IMR-90 (cell line): ENCODE data around the gene TIFAB. TPM values are rescaled to one million over a fixed set of nuclear protein-coding genes. Genes with fewer than 3 reads are reported as not detected.
A peak's percentile ranks its signal among the peaks of the same experiment; 100 is the strongest.

Source experiments
- ATAC-seq: fragments of 200-7000 bp; cut with Tn5 transposase; 2 replicates; pipeline ENCODE4 v1.9.1; 2020; ENCODE audit warnings: low read depth, mild to moderate bottlenecking, moderate library complexity
- BruUV-seq: library from RNA; stranded (reverse); fragments of 400-500 nt; replicated peaks from 2 replicates; lab custom pipeline; 2021; lab: Mats Ljungman, UMichigan
- CTCF ChIA-PET: fragments of 300-600 bp; formaldehyde crosslinking; extraction: SDS; loops from one replicate; lab custom pipeline; 2021; ENCODE audit warnings: antibody characterized with exemption; lab: Yijun Ruan, JAX
- POLR2A ChIA-PET: fragments of 300-600 bp; sonication (Branson Sonifier 250); formaldehyde crosslinking; loops from one replicate; lab custom pipeline; 2022; ENCODE audit warnings: antibody characterized with exemption; ENCODE audit not compliant: unreplicated experiment; lab: Charles Lee
- DNase-seq: peaks from one replicate; pipeline ENCODE4 v3.0.0; 2013
- H2AFZ ChIP-seq: replicated peaks from 2 replicates; pipeline ENCODE3; 2013; ENCODE audit warnings: low read length, mild to moderate bottlenecking; ENCODE audit not compliant: poor library complexity
- H2AK5ac ChIP-seq: 2 replicates; pipeline ENCODE4 v1.6.1; 2013; ENCODE audit warnings: low read depth, low read length, inconsistent platforms
- H2AK9ac ChIP-seq: replicated peaks from 2 replicates; pipeline ENCODE3; 2013; ENCODE audit warnings: mild to moderate bottlenecking, low read depth, low read length, moderate library complexity; ENCODE audit not compliant: poor library complexity
- H2BK120ac ChIP-seq: 2 replicates; pipeline ENCODE4 v1.6.1; 2013; ENCODE audit warnings: low read depth, low read length, inconsistent platforms
- H2BK15ac ChIP-seq: 3 replicates; pipeline ENCODE4 v1.6.1; 2013; ENCODE audit warnings: low read depth, low read length, inconsistent platforms
- H2BK20ac ChIP-seq: 2 replicates; pipeline ENCODE4 v1.6.1; 2013; ENCODE audit warnings: low read depth, mild to moderate bottlenecking, inconsistent platforms, low read length, moderate library complexity
- H2BK5ac ChIP-seq: 2 replicates; pipeline ENCODE4 v1.6.1; 2013; ENCODE audit warnings: mild to moderate bottlenecking, low read depth, low read length, inconsistent platforms; ENCODE audit not compliant: poor library complexity, severe bottlenecking
- H3K14ac ChIP-seq: replicated peaks from 2 replicates; pipeline ENCODE4 v1.6.1; 2013; ENCODE audit warnings: low read depth, low read length, inconsistent platforms
- H3K18ac ChIP-seq: 2 replicates; pipeline ENCODE4 v1.6.1; 2013; ENCODE audit warnings: low read depth, low read length, control low read depth
- H3K23ac ChIP-seq: 2 replicates; pipeline ENCODE4 v1.6.1; 2013; ENCODE audit warnings: low read depth, low read length, inconsistent platforms
- H3K27ac ChIP-seq: 2 replicates; pipeline ENCODE4 v1.5.1; 2013; ENCODE audit warnings: mild to moderate bottlenecking, control low read depth, low read length; ENCODE audit not compliant: insufficient read depth
- H3K27me3 ChIP-seq: 2 replicates; pipeline ENCODE4 v1.6.1; 2013; ENCODE audit warnings: low read length; ENCODE audit not compliant: control insufficient read depth, insufficient read depth
- H3K36me3 ChIP-seq: 2 replicates; pipeline ENCODE4 v1.6.1; 2013; ENCODE audit warnings: low read length, mixed read lengths; ENCODE audit not compliant: control insufficient read depth, insufficient read depth
- H3K4ac ChIP-seq: 2 replicates; pipeline ENCODE4 v1.6.1; 2013; ENCODE audit warnings: low read depth, low read length, inconsistent platforms
- H3K4me1 ChIP-seq: 2 replicates; pipeline ENCODE4 v1.6.1; 2013; ENCODE audit warnings: low read length, mixed read lengths; ENCODE audit not compliant: control insufficient read depth, insufficient read depth
- H3K4me2 ChIP-seq: 2 replicates; pipeline ENCODE4 v1.6.1; 2013; ENCODE audit warnings: low read depth, mild to moderate bottlenecking, control low read depth, low read length, moderate library complexity
- H3K4me3 ChIP-seq: 2 replicates; pipeline ENCODE4 v1.5.1; 2013; ENCODE audit warnings: low read depth, mild to moderate bottlenecking, control low read depth, low read length, moderate library complexity; ENCODE audit not compliant: insufficient read depth
- H3K56ac ChIP-seq: 2 replicates; pipeline ENCODE4 v1.6.1; 2013; ENCODE audit warnings: low read length, inconsistent platforms; ENCODE audit not compliant: insufficient read depth; ENCODE audit errors: extremely low read depth
- H3K79me1 ChIP-seq, 2 experiments: 2 replicates each; pipeline ENCODE4 v1.6.1; 2013; ENCODE audit warnings: low read length in 2 of 2, inconsistent platforms in 1 of 2, low read depth in 1 of 2
- H3K9ac ChIP-seq: 2 replicates; pipeline ENCODE4 v1.6.1; 2013; ENCODE audit warnings: low read depth, low read length, control low read depth
- H3K9me1 ChIP-seq: 2 replicates; pipeline ENCODE4 v1.6.1; 2013; ENCODE audit warnings: low read length, inconsistent platforms; ENCODE audit not compliant: insufficient read depth
- H3K9me3 ChIP-seq: 2 replicates; pipeline ENCODE4 v1.6.1; 2013; ENCODE audit warnings: low read length; ENCODE audit not compliant: control insufficient read depth, insufficient read depth
- H4K20me1 ChIP-seq: 2 replicates; pipeline ENCODE4 v1.6.1; 2013; ENCODE audit warnings: low read length, inconsistent platforms; ENCODE audit not compliant: insufficient read depth
- H4K5ac ChIP-seq: 2 replicates; pipeline ENCODE4 v1.6.1; 2013; ENCODE audit warnings: mild to moderate bottlenecking, low read depth, low read length, control low read depth
- H4K8ac ChIP-seq, 2 experiments: 2 replicates each; pipeline ENCODE4 v1.6.1; 2013; ENCODE audit warnings: low read depth in 2 of 2, low read length in 2 of 2, control low read depth in 1 of 2, inconsistent platforms in 1 of 2
- H4K91ac ChIP-seq: 2 replicates; pipeline ENCODE4 v1.6.1; 2013; ENCODE audit warnings: low read depth, low read length, inconsistent platforms; ENCODE audit not compliant: insufficient read depth
- CEBPB ChIP-seq: IDR thresholded peaks from 2 replicates; pipeline ENCODE4 v1.6.1; 2012; ENCODE audit warnings: low read depth, low read length, improper control_type of control experiment
- FOS ChIP-seq: fragments of 150-350 bp; IDR thresholded peaks from 2 replicates; pipeline ENCODE4 v1.6.1; 2016; ENCODE audit warnings: low read depth, low read length
- MAFK ChIP-seq: IDR thresholded peaks from 2 replicates; pipeline ENCODE4 v1.6.1; 2012; ENCODE audit warnings: low read depth, low read length, improper control_type of control experiment
- NFE2L2 ChIP-seq: fragments of 150-350 bp; IDR thresholded peaks from 2 replicates; pipeline ENCODE4 v1.6.1; 2016; ENCODE audit warnings: low read depth, mild to moderate bottlenecking, low read length
- WGBS, 2 experiments: methylation state at CpG; one replicate each; pipeline versions ENCODE4 v1.1.5 to v1.1.7; 2013; ENCODE audit warnings: missing lambda C conversion rate in 2 of 2; ENCODE audit not compliant: insufficient read length in 1 of 2; ENCODE audit errors: extremely low coverage in 2 of 2; 5-methylcytosine and 5-hydroxymethylcytosine counted together
- dilution Hi-C: fragments of 300-500 bp; cut with HindIII; formaldehyde crosslinking; loops from one replicate; pipeline ENCODE4 v1.14.3; 2018; ENCODE audit warnings: low sequenced_read_pairs; ENCODE audit not compliant: unreplicated experiment
- in situ Hi-C: fragments of 300-500 bp; cut with MboI; formaldehyde crosslinking; loops from 3 replicates; pipeline ENCODE4 v1.14.3; 2019; ENCODE audit warnings: low sequenced_read_pairs, inconsistent platforms, mixed read lengths
- intact Hi-C: fragments of 100-400 bp; cut with micrococcal nuclease; formaldehyde crosslinking; loops from 2 replicates; pipeline ENCODE4 v1.10.0; 2022
- polyA plus RNA-seq, 3 experiments: library from polyadenylated mRNA; depleted of rRNA; stranded (reverse); fragments of >200 nt; gene quantifications; 2 replicates each; pipeline ENCODE4 v1.2.3, GENCODE V29; 2012; ENCODE audit warnings: low replicate concordance in 1 of 3
- total RNA-seq: library from RNA; depleted of rRNA; stranded (reverse); fragments of >200 nt; gene quantifications from 2 replicates; pipeline ENCODE4 v1.2.3, GENCODE V29; 2012
- TF ChIP-seq, protein P1 (sequence below): conservative IDR thresholded peaks from 2 replicates; pipeline ENCODE4 v1.5.1; 2012; ENCODE audit warnings: mild to moderate bottlenecking, low read depth, low read length, improper control_type of control experiment

The TIFAB gene
- total and polyA plus RNA-seq, 2 of the 4 experiments (the other 2 are of a cell fraction): not detected

DNA sequence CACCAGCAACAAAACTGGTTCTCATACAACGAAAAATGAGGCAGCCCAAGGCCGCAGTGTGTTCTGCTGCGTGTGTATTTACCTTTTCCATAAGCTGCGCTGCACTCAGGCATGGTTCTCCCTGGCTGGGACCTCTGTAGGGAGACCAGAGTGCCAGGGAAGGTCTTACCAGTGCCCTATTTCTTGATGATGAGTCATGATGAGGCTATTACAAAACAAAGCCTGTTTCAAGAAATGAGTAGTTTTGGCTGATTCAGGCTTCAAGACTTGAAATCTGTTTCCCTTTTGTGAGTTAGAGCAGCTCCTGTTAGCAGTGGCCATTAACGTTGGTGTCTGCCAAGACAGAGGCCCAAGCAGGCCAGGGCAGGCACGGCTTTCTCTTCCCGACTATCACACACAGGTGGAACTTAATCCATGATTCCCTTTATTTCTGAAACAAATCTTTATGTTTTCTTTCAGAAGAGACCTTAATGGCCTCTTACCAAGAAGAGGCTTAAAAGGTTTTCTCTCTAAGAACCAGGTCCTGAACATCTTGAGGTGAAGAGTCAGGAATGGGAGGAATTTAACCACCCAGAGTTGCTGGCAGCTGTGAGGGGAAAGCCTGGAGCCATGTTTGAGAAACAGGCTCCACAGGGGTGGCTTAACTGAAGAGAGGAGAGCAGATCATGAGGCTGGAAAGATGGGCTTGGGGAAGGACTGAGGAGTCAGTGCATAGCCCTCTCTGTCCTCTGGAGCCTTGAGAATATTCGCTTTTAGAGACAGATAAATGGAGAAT lies 41.4 kb upstream of the TIFAB start:
- Histone ChIP-seq H3K9me1 (no peaks in the 10 kb centered on the region), H4K91ac (no peak overlapping the region), H2BK15ac (no peak overlapping the region), H3K4me1 (peaks cover 12% of the 10 kb centered on the region), H2AFZ (peak overlapping the region; percentile 24), H3K4me2 (no peak overlapping the region), H3K23ac (no peak overlapping the region), H3K4me3 (no peak overlapping the region), H2AK9ac (peak overlapping the region; percentile 30), H3K18ac (peak overlapping the region; percentile 7; the same call in 1 of the 2 replicates), H4K8ac (no peak overlapping the region), H3K14ac (no peak overlapping the region), H3K9ac (no peak overlapping the region), H3K79me1 (no peaks in the 10 kb centered on the region), H3K9me3 (no peaks in the 10 kb centered on the region), H2BK5ac (no peak overlapping the region), H4K20me1 (no peaks in the 10 kb centered on the region), H3K4ac (no peak overlapping the region), H2BK20ac (no peak overlapping the region), H3K27me3 (peaks cover 40% of the 10 kb centered on the region), H3K36me3 (no peaks in the 10 kb centered on the region), H3K56ac (no peak overlapping the region), H2AK5ac (no peak overlapping the region), H4K5ac (peak overlapping the region; percentile 17; the same call in 1 of the 2 replicates), H2BK120ac (no peak overlapping the region), H3K27ac (peak overlapping the region; percentile 47; the same call in 1 of the 2 replicates)
- ATAC-seq (peak; percentile 52), DNase-seq (peak; percentile 92)
- ChIA-PET POLR2A (no interaction called here), CTCF (interaction anchor here (0.6 kb wide), 1 partner anchor 77 kb away, joined by 3 read pairs; no protein-coding TSS in a partner anchor)
- dilution Hi-C loops (no loop called here), in situ Hi-C loops (no loop called here), intact Hi-C loops (no loop called here)
- BruUV-seq: no TSS peak
- TF ChIP-seq FOS (peak; percentile 81), MAFK (peak; percentile 55; the same call in 1 of the 2 replicates), CEBPB (peak; percentile 85), NFE2L2 (peak; percentile 62)
- TF ChIP-seq, protein P1, sequence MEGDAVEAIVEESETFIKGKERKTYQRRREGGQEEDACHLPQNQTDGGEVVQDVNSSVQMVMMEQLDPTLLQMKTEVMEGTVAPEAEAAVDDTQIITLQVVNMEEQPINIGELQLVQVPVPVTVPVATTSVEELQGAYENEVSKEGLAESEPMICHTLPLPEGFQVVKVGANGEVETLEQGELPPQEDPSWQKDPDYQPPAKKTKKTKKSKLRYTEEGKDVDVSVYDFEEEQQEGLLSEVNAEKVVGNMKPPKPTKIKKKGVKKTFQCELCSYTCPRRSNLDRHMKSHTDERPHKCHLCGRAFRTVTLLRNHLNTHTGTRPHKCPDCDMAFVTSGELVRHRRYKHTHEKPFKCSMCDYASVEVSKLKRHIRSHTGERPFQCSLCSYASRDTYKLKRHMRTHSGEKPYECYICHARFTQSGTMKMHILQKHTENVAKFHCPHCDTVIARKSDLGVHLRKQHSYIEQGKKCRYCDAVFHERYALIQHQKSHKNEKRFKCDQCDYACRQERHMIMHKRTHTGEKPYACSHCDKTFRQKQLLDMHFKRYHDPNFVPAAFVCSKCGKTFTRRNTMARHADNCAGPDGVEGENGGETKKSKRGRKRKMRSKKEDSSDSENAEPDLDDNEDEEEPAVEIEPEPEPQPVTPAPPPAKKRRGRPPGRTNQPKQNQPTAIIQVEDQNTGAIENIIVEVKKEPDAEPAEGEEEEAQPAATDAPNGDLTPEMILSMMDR: no peak
- WGBS, 2 experiments: 50% methylated on average over 2 of the region's 8 CpGs; no CpG with 5 or more reads in 1 of the 2 experiments
